GM21528 (cell line): ENCODE results near the gene VAT1.
"Not testable (repeated sequence)": the region's sequence is repeated elsewhere in the genome, so short reads cannot be mapped to it uniquely, and the experiment has no call there.

ENCODE experiments used
- ATAC-seq: cut with Tn5 transposase; IDR thresholded peaks from one replicate; pipeline ENCODE4 v1.9.1; 2021; ENCODE audit warnings: mild to moderate bottlenecking, moderate library complexity; ENCODE audit not compliant: unreplicated experiment, low FRiP score

Gene VAT1

DNA sequence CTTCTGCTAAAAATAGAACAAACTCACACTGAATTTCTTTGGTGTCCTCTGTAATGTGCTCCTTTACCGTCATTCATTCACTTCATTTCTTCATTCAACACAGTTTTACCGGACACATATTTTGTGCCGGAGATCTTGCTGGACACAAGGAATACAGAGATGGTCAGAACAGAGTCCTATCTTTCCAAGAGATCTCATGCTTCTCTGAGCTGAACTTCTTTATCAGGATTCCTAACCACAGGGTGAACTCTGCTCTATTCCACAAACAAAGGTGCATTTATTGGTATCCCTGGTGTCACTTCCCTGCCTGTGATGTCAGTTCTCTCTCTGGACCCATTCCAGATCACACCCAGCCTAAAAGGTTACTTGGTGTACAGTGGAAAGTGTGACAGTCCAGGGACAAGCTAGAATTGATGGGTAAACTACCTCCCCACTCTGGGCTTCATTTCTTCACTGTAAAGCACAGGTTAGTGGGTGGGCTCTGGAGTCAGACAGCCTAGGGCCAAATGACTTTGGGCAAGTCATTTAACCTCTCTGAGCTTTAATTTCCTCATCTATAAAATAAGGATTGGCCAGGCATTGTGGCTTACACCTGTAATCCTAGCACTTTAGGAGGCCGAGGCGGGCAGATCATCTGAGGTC lies 11.4 kb downstream of the VAT1 start:
- no peak for ATAC-seq

DNA sequence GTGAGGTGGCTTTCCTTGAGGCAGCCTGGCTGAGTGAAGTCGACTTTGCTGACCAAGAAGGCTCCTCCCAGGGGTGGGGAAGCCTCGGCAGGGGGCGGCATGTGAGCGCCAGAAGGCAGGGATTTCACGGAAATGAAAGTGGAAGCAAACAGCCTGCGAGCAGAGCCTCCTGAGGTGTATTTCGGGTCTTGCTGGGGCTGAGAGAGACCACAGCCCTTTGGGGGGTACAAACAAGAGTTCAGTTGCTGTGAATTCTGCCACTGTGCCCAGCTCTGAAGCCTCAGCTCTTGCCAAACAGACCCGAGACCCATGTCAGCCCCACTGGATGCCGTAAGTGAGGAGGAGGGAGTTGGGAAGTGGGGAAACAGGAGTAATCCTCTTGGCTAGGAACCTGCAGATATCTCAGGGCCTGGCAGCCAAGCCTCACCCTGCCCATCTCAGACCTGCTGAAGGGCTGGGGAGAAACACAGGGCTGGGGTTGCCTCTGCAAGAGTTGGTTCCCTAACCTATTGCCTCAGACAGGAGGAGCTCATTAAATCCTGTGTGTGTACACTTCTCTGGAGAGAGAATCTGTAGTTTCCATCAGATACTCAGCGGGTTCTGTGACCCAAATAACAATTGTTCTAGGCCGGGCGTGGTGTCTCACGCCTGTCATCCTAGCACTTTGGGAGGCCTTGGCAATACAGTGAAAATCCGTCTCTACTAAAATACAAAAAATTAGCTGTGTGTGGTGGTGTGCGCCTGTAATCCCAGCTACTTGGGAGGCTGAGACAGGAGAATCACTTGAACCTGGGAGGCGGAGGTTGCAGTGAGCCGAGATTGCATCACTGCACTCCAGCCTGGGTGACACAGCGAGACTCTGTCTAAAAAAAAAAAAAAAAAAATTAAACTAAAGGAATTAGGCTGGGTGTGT lies 15.3 kb downstream of the VAT1 start, which contains the start of gene IFI35:
Gene IFI35, plus strand, starts transcription at position 146 of the 913 bp plus-strand sequence. Its CDS starts 164 bp downstream, at position 310.
- ATAC-seq: no peak

DNA sequence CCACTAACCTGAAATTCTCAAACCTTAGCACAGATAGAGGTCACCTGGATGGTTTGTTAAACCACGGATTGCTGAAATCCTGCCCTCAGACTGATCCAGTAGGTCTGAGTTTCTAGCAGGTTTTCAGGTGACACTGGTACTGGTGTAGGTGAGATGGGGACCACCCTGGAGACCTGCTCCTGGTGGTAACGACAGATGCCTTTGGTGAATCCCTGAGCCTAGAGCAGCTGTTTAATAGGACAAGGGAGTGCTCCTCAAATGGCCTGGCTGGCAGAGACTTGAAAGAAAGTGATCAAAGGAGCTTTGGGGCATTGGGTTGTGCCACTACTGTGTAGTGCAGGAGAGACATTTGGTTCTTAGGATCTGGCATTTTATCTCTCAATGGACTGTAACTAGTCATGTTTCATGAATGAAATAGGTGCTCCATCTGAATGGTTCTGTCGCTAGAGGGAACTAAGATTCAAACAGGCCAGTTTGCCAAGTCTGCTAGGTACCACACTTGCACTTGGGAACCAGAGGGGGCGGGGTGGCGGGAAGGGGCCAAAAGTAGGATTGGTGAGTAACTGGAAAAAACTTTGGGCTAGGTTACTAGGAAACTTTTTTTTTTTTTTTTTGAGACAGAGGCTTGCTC lies 18.5 kb downstream of the VAT1 start:
- no peak for ATAC-seq

DNA sequence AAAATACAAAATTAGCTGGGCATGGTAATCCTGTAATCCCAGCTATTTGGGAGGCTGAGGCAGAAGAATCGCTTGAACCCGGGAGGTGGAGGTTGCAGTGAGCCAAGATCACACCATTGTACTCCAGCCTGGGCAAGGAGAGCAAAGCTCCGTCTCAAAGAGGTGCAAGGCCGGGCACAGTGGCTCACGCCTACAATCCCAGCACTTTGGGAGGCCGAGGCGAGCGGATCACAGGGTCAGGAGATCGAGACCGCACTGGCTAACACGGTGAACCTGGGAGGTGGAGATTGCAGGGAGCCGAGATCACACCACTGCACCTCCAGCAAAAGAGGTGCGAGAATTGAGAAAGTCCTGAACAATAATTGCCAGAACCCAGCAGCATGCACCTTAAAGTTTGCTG lies 21.3 kb downstream of the VAT1 start:
- ATAC-seq: not testable (repeated sequence)

DNA sequence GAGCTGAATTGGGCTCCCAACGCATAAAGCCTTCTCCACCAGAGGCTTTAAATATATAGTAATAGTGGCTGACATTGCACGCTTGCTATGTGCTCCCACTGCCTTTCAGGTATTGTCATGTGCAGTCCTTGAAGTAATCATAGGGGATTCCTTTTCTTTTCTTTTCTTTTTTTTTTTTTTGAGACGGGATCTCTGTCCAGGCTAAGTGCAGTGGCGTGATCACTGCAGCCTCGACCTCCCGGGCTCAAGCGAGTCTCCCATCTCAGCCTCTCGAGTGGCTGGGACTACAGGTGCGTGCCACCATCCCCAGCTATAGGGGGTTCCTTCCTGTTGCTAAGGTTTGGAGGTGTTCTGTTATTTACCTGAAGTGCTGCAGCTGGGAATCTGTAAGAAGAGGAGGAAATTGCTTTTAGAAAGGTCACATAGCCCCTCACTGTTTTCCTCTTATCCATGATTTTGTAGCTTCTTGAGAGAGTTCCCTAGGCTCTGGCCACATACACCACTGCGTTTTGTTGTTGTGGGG lies 23.1 kb downstream of the VAT1 start:
- ATAC-seq: no peak

DNA sequence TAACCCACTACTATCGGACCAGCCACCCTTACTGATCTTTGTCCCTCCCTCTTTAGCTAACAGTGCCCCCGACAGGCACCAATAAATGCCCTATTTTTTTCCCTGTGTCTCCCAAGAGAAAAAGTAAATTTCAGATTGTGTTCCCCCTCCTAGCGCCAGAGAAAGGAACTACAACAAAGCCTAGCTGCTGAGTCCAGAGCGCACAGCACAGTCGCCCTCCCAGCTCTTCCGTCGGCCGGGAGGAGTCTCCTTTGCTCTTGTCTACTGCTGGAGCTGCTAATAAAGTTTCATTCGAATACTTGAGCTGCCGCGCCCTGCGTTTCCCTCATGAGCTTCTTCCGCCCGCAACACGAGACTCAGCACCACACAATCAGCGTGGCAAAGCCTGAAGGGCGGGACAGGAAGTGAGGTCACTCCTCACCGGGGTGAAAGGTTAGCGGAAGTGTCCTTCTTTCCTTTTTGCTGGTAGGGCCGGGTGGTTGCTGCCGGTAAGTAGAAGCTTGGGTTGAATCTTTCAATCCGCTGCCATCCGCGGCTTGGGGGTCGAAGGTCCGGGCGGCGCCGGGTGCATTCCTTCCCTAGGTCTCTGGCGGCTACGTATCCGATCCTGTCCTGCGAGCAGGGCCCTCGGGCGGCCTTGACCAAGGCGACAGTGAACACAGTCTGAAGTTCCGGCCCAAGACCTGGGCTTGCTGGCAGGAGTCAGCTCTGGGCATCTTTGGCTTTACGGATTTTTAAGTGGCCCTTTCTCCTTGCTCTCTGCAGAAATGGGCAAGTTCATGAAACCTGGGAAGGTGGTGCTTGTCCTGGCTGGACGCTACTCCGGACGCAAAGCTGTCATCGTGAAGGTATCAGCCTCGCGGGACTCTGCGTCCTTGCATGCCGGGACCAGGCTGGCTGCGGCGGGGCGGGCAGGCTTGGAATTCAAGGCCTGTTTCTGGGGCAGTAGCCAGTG lies 23.9 kb downstream of the VAT1 start, which contains the start of gene RPL27:
Gene RPL27, plus strand, starts transcription at position 436 of the 955 bp plus-strand sequence. Its CDS starts 332 bp downstream, at position 768.
- peak; percentile 89 for ATAC-seq

DNA sequence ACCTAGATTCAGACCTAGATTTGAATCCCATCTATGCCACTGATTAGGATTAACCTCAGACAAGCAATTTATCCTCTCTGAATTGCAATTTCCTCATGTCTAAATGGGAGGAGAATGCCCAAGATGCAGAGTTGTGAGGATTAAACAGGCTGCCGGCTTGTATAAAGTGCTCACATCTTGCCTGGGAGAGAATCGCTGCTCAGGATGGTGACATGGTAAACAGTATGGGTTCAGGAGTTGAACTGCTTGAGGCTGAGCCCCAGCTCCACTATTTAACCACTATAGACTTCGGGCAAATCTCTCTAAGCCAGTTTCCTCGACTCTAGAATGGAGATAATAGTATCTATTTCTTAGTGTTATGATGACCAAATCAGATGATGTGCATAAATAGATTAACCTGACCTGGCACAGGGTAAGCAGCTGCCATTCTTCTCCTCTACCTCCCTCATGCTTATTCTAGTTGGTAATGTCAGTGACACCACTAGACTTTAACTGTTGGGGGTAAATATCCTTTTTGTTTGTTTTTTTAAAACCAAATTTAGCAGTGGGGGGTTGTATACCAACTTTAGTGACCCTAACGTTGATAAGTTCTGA lies 24.7 kb downstream of the VAT1 start:
- no peak for ATAC-seq

DNA sequence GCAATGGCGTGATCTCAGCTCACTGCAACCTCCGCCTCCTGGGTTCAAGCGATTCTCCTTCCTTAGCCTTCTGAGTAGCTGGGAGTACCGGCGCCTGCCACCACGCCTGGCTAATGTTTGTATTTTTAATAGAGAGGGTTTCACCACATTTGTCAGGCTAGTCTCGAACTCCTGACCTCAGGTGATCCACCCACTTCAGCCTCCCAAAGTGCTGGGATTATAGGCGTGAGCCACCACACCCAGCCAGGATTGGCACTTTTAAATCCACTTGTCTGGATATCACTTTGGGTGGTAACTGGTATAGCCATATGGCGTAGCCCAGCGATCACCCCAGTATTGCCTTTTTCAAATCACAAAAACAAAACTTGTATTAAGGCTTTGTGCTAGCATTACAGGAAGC lies 28.3 kb downstream of the VAT1 start:
- not testable (repeated sequence) for ATAC-seq

DNA sequence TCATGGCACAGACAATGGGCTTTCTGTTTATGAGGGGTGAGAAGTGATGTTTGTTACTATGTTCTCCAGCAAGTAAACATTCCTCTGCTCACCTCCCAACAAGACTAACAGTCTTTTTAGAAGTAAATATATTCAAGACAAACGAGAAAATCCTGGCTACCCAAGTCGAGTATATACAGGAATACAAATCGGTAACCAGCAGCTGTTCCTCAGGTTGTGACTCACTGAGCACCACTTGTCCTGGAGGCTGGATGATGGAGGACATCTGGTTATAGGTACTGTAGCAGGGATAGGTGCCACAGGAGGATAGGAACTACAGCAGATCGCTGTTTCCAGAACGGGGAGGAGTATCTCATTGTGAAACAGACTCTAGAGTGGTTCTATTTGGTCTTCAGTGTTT lies 29.3 kb downstream of the VAT1 start:
- no peak for ATAC-seq

DNA sequence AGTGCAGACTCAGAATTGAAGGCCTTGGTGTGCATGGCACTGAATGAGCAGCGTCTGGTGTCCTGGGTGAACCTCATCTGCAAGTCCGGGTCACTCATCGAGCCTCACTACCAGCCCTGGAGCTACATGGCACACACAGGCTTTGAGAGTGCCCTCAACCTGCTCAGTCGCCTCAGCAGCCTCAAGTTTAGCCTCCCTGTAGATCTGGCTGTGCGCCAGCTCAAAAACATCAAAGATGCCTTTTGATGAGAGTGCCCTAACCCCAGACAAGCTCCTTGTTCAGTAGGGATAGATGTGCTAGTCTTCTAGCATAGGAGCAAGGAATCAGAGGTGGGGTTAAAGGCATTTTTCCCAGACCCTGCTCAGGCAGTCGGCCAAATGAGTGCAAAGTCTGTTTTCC lies 30.7 kb downstream of the VAT1 start:
- no peak for ATAC-seq

DNA sequence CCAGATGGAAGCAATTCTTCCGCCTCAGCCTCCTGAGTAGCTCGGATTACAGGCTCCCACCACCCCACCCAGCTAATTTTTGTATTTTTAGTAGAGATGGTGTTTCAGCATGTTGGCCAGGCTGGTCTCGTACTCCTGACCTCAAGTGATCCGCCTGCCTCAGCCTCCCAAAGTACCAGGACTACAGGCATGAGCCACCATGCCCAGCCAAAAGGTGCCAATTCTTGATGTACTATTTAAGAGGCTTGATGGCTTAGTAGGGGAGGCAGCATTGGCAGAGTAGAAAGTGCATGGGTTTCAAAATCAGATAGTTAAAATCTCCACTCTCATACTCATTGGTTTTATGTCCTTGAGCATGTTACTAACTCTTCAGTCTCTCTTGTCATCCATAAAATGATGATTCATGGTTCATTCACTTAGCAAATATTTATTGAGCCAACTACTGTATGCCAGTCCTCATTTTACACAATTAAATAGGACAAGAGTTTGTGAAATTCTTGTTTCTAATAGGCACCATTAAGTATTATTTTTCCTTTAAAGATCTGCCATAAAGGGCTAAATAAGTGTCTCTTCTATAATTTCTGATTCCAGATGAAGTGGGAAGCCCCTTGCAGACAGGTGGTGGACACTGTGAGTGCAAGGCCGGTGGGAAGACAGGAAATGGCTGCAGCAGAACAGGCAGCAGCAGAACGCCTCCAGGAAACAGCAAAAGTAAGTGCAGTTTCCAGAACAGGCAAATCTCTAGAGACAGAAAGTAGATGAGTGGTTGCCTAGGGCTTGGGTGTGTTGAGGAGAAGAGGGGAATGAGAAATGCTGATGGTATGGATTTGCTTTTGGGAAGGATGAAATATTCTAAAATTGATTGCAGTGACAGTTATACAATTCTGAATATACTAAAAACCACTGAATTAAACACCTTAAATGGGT lies 32.2 kb downstream of the VAT1 start:
- ATAC-seq: no peak

DNA sequence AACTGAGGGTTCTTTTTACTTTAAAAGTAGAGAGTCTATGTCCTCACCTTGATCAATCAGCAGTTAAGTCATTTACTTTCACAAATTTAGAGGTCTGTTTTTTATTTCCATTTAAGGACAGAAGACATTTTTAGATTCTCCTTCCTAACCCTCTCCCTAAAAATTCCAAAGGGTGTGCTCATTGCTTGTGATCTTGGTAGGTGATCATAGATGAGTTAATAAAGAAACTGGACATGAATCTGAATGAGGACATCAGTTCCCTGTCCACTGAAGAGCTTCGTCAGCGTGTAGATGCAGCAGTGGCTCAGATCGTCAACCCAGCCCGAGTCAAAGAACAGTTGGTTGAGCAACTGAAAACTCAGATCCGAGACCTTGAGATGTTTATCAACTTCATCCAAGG lies 33.0 kb downstream of the VAT1 start:
- ATAC-seq: no peak

DNA sequence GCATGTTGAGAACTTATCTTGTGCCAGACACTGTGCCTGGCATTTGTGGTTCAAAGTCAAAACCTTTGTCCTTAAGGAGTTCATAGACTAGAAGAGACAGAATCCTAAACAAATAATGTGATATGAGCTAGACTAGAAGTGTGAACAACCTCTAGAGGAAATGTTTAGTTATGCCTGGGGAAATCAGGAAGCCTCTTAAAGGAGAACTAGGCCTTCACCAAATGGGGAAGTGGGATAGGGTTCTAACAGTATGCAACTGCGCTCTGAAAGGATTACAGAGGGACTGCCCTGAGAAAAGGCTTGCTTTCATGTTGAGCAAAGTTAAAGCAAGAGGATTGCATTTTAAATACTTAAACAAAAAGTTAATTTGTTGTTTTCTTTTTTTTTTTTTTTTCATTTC lies 37.0 kb downstream of the VAT1 start:
- no peak for ATAC-seq

DNA sequence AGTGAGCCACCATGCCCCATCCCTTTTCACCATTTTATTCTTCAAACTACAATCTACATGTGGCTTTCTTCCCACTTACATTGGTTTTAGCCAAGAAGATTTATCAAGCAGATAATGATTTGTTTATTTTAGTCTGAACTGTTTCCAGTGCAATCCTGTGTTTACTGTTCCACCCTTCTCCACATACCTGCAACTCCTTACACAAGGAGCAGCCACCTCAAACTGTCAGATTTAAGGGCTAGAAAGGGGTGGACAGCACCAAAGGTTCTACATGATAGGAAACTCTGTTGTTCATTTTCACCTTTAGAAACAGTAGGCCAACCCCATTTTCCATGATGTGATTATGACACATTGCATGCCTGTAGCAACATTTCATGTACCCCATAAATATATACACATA lies 39.9 kb downstream of the VAT1 start:
- no peak for ATAC-seq

DNA sequence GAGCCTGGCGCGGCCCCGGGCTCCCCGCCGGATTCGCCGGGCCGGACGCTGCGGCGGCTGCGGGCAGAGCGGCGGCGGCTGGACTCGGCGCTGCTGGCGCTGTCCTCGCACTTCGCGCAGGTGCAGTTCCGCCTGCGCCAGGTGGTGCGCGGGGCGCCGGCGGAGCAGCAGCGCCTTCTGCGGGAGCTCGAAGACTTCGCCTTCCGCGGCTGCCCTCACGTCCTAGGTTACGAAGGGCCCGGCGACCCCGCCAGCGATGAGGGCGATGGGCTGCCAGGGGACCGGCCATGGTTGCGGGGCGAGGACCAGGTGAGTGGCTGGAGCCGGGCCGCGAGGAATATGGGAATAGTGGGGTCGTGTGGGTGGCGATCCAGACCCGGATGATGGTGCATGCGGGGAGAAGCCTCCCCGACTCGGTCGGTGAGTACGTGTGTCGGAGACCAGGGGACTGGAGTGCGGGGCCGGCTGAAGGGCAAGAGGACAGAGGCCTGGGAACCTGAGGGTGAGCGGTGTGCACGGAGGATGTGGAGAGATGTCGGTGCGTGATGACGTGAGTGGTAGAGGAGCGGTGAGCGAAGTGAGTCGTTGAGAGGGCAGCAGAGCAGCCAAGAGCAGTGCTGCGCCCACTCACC lies 41.3 kb downstream of the VAT1 start:
- ATAC-seq: peak; percentile 47

DNA sequence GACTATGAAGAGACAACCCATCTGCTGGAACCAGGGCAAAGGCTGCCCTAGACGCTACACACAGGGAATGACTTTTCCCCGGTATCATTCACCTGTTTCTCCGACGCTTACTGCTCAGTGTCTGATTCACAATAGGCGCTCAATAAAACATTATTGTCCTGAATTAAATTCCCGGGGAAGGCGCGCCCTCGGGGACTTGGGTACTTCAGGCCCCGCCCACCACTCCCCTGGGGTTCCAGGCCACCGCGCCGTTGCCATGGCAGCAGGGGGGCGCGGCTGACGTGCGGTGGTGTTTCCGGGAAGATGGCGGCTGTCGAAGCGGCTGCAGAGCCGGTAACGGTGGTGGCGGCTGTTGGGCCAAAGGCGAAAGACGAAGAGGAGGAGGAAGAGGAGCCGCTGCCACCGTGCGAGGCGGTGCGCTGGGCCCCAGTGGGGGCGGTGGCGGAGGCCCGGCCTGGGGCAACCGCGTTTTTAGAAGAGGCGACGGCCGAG lies 41.9 kb downstream of the VAT1 start, which contains the start of gene RUNDC1:
Gene RUNDC1, plus strand, starts transcription at position 292 of the 492 bp plus-strand sequence. Its CDS starts 12 bp downstream, at position 304.
- ATAC-seq: peak; percentile 47

DNA sequence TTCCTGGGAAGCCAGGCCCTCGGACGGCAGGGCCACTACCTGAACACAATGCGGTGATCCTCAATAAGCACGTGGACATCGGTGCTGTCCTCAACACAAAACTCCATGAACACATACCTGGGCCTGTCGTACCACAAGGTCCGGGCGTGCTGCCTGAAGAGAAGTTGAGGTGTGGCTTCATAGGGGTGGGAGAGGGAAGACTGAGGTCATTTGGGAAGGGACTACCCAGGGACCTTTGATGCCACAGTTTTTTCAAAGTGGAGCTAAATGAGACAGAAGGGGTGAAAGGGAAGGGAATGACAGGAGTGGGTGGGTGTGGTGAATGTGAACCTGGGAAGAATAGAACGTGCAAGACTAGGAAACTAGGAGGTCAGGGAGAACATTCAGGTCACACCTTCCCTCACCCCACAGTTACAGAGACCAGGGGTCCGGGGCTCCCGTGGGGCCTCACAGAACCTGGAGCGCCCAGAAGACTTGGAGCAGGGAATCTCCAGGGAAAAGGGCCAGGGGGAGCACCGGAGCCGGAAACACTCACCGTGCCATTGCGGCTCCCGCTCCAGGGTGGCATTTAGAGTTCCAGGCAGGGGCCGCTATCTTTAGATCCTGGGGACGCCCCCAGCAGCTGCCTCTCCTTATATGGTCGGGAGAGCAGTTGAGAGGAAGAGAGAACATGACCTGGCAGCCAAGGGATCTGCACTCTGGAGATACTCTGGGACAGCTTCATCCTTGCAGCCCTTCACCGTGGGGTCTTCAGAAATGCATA lies 42.5 kb downstream of the VAT1 start, which contains the start of gene PTGES3L:
Gene PTGES3L, minus strand, starts transcription at position 570 of the 763 bp plus-strand sequence. Its CDS starts 27 bp downstream, at position 543.
- no peak for ATAC-seq
